AG08396 (cell line): ENCODE results near the gene RTN4R.

Source experiments
- DNase-seq: peaks from one replicate; pipeline ENCODE4 v3.0.0; 2012; ENCODE audit warnings: low spot score, mixed read lengths

Gene RTN4R

DNA sequence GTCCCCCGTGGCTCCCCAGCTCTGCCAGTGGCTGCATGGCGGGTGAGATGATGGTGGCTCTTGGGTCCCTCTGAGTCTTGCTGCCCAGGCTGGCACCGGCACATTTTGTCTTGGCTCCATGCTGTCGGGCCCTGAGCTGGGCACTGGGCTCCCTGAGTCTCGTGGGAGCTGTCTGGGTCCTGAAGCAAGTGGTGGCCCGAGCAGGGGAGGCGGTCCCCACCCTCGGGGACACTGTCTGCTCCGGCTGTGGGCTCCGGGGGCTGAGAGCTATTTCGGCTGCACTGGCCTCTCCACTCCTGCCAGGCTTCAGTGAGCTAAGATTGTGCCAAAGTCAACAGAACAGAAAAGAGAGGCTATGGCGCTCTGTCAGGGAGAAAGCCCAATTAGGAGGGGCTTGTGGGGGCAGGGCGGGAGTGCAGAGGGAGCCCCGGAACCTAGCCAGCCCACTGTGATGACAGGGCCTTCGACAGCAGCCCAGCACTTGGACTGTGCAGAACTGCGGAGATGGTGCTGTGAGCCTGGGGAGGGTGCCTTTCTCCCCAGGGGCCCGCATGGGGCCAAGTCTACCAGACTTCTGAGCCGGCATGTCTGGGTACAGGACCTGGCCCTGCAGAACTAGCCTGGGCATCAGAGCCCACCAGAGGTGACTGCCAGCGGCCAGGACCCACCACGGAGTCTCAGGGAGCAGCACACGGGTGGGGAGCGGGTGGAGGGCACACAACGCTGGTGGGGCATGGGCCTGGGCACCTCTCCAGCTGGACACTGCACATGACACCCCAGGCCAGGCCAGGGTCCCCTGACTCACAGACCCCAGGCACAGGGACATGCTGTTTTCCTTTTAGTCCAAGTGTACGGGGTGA lies 38.0 kb downstream of the RTN4R start:
- no peak for DNase-seq

DNA sequence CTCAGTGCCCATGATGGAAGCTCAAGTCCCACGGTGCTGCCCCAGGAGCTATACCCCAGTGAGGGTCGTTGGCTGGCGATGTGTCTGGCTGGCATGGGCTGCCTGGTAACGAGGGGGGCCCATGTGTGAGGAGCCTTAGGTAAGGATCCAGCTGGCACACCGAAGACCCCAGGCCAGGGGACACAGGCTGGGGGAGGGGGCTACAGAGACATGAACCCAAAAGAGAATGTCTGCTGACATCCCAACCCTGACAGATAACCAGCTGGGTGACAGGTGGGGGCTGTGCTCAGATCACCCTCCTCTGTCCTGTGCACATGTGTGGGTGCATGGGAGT lies 39.2 kb downstream of the RTN4R start:
- DNase-seq = no peak

DNA sequence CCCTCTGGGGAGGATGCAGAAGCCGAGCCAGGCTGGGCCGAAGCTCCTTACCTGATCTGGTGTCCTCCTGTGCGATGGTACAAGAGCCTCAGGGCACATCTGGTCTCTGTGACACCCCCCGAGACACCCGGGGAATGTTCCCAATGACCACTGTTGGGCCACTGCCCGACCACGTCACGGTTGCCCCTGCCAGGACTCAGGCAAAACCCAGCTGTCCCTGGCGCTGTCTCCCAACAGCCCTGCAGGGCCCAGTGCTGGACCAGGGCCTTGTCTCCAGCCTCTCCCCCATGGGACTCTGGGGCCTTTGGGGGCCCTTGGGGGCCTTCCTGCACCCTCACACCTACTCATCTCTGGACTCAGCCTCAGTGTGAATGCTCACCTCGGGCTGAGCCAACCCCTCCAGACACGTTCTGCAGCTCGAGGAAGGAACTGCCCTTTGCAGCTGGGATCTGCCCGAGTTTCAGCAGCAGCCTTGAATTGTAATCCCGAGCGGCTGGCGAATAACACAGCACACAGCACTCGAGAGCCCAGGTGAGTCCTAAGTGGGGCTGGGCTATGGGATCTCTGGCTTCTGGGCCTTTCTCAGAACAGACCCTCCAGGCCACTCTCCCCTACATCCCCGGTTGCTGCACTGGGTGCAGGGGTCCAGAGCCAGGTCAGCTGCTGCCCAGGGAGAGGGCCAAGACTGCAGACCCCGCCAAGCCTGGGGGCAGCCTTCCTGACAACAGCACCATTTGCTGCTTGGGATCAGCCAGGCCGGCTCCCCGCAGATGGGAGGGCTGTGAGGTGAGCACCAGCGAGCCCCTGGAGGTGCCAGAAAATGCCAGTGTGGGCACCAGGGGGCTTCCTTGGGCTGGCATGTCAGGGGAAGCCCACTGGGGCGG lies 39.8 kb downstream of the RTN4R start:
- no peak for DNase-seq

DNA sequence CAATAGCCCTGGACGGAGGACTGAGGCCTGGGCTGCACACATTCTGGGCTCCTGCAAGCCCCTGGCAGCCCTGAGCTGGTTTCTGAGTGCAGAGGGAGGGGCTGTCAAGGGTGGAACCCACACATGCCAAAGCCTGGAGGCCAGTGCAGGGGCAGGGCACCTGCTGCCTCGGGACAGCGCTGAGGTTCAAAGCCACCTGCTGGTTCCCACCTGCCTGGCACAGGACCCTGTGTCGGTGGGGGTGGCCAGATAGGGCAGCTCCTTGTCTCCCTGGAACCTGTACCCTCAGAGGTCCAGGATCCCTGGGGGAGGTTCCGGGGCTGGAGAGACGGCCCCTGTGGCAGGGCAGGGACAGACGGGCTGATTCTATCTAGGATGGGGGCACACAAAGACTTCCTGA lies 40.8 kb downstream of the RTN4R start:
- DNase-seq = no peak

DNA sequence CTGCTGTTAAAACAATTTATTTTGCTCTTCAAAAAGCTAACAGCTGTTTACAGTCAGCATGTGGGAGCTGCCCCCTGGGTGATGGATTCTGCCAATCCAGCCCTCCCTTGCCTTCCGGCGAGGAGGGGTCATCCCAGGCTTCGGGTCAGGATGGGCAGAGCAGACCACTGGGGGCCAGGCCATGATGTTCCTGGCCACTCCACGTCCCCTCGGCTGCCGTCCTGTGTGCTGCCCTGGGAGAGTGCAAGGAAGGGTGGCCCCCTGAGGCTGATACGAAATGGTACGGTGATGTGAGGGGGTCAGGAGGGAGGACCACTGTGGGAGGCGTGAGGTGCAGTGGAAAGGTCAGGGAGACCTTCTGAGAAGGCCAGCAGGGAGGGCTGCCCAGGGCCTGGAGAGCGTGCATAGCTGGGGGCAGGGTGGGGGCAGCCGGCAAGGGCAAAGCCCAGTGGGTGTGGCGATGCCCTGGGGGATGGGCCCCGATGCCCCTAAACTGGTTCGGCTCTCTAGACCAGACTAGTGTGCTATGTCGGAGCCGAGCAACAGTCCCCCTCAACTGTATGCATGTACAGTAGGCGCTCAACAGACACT lies 41.3 kb downstream of the RTN4R start:
- no peak for DNase-seq

DNA sequence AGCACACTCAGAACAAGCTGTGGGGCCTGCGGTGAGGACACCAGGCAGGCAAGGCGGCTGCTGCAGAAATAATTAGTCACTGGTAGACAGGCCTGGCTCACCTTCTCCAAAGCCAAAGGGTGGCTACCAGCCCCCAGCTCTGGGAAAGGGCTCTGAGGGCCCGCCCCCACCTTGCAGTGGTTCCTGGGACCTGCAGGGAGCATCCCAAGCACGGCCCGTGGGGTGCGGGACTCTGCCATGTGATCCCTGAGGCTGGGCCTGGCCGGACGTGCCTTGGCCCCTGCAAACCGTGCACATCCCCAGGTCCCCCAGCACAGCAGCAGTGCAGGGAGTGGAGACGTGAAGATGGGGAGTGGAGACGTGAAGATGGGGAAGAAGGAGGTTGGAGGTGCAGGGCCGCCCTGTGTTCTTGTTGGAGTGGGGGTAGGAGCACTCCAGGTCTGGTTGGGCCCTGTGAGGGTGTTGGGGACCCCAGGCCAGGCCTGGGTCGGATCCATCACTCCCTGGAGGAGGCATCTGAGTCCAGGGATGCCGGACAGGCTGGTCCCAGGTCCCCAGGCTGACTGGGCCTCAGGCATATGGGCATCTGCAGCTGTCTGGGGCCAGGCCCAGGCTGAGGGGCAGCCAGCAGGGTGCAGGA lies 41.9 kb downstream of the RTN4R start:
- no peak for DNase-seq

DNA sequence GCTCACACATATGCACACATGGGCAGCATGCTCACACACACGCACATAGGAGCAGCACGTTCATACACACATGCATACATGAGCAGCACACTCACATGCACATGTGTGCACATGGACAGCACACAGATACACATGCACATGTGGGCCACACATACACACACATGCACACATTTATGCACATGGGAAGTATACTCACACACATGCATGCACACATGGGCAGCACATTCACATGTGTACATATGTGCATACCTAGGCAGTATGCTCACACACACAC lies 42.5 kb downstream of the RTN4R start:
- no peak for DNase-seq

DNA sequence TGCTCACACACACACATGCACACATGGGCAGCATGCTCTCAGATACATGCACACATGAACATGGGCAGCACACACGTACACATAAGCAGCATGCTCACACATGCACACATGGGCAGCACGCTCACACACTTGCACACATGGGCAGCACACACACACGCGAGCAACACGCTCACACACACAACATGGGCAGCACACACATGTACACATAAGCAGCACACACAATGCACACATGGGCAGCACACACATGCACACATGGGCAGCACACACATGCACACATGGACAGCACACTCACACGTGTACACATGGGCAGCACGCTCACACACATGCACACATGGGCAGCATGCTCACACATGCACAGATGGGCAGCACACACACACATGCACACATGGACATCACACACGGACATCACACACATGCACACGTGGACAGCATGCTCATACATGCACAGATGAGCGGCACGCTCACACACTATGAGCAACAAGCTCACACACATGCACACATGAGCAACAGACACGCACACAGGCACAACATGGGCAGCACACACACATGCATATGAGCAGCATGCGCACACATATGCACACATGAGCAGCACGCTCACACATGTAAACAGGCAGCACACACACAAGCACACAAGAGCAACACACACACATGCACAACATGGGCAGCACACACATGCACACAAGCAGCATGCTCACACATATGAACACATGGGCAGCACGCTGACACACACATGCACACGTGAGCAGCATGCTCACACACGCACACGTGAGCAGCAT lies 43.0 kb downstream of the RTN4R start:
- no peak for DNase-seq

DNA sequence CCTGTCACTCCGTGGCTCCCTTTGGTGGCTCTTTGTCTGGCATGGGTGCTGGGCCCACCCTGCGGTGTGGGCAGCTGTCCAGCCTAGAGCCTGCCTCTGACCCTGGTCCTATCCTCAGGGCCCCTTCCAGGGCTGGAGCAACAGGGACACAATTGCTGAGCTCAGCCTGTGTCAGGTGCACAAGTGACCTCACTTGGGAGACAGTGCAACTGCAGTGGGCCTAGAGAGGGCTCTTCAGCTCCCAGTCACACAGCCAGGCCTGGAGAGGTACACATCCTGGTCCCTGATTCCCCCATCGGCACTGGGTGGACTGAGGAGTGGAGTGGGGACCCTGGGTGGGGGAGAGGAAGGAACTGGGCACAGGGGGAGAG lies 43.9 kb downstream of the RTN4R start:
- DNase-seq = no peak

DNA sequence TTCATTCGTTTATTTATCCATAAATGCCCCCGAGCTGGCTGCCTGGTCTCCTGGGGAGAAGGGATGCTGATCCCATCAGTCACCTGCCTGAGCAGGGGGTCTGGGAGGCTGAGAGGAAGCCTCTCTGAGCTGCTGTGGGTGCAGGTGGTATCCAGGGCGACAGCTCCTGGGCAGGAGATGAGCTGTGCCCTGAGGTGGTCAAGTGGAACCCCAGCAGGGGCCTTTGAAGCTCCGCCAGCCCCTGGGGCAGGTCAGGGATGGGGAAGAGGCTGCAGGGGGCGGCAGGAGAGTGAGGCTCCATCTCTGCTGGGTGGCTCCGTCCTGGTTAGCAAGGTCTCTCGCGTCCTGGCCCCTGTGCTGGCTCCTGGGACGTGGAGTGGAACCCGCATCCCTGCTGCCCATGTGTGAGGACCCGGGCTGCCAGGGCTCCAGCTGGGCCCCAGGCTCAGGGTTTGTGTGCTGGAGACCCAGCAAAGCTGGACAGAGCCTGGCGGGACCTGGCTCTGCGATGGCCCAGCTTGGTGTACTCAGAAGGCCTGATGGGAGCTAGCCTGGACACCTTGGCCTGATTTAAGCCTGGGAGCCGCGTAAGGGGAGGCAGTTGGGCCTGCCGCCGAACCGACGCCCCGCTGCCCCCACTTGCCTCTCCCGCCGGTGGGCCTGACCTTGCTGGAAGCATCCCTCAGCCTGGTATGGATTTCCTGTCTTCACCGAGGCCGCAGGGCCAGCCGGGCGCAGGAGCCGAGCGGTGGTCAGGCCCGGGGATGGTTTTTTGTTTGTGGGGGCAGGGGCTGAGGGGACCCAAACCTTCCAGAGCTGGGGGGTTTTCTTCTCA lies 44.5 kb downstream of the RTN4R start:
- DNase-seq = no peak

DNA sequence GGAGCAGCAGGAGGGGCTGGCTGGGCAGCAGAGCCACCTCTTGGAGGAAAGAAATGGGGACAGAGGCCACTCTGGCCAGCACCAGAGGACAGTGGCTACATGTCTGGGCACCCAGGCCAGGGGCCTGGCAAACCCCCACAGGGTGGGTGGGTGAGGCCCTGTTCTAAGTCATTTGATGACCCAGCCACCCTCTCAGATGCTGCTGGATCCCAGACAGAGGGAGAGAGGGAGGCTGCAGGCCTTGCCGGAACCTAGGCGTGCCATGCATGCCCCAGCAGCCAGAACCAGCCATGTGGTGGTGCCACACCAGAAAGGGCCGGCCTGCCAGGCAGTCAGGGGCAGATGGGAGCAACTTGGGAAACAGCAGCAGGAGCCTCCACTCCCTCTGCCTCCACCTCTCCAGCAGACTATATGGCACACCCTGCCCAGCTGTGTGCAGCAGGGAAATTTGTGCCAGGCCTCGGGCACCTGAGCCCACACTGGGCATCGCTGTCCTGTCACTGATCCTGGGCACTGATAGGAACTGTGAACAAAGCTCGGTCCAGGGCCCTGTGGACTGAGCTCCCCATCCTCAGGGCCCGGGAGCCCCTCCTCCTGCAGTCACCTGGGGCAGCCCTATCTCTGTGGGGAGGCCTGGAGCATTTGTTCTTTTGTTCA lies 45.2 kb downstream of the RTN4R start:
- no peak for DNase-seq

DNA sequence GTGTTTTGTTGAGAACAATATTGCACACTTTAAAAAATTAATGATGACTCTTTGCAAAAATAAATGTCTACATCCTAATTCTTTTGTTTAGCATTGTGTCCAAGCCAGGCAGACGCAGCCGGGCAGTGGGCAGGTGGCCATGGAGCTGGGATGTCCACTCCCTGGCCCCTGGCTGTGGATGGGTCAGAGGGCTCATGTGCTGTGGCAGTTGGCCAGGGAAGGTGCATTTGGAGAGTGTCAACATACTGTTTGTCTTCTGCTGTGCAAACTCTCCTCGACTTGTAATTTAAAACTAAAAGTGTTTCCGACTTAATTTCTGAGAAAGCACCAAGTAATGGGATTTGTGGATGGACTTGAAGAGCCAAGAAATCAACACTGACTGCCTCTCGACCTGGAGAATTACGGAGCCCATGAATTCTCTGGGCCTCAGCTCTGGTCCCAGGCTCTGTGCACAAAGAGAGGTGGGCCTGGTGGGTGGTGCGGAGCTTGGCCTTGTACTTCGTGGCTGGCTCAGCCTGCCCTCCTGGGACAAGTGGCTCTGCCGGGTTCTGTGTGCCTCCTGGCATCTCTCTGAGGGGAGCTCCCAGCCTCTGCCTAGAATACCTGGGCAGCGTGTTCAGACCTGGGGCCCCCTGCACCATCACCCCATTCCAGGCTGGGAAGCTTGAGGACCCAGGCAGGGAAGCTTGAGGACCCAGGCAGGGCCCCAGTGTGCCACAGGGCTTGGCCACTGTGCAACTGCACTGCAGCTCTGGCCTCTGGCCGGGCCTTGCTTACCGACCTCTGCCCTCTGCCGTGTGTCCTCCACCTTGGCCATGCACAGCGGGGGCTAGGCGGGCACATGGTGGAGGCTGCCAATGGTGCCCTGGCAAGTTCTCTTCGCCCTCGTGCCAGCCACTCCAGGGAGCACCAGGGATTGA lies 46.4 kb downstream of the RTN4R start:
- DNase-seq = no peak

DNA sequence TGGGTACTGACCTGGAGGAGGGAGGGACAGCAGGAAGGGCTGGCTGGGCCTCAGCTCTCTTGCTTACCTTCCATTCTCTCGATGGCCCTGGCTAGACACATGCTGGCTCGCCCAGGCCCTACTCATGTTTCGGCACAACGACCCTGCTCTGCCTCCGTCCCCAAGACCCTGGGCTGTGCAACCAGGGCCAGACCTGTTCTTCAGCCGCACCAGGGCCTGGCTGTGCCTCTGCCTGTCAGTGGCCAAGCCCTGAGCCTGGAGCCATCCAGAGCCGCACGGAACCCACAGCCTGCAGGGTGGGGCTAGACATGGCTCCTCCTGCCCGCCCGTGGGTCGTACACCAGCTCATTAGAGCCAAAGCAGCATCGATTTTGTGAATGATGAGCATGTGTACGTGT lies 47.5 kb downstream of the RTN4R start:
- DNase-seq = no peak

DNA sequence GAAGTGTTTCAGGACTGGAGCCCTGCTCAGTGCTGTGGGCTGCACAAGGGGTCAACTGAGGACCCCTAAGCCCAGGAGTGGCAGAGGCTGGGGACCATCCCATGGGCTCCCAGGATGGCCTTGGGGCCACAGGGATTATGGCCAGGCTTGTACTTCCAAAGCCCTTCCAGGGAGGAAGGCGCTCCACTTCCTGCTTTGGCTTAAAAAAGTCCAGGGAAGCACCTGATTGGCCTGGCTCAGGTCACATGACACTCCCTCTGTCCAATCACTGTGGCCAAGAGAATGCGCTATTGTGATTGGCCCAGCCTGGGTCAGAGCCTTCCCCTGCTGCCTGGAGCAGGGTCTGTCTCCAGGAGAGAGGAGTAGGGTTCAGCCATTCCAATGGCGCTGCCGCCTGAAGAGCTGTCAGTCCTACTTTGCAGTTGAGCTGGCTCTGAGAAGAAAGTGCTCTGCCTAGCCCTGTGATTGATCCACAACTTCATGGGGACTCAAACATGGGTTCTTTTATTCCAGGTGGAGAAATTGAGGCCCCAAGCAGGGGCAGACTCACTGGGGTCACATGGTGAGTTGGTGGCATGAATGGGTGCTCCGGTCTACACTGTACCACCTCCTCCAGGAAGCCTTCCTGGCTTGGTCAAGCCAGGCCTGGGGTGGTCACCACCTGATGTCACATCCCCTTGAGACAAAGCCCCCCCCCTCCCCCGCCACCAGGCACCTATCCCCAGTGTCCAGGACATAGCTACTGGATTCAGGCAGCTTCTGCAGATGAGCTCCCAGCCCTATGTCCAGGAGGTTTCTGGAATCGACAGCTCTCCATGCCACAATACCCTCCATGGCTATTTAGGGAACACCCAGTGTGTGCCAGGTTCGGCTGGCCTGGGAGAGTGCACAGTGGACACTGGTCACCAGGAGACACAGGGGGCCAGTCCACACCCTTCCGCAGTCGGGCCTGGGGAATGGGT lies 48.2 kb downstream of the RTN4R start:
- DNase-seq = no peak

DNA sequence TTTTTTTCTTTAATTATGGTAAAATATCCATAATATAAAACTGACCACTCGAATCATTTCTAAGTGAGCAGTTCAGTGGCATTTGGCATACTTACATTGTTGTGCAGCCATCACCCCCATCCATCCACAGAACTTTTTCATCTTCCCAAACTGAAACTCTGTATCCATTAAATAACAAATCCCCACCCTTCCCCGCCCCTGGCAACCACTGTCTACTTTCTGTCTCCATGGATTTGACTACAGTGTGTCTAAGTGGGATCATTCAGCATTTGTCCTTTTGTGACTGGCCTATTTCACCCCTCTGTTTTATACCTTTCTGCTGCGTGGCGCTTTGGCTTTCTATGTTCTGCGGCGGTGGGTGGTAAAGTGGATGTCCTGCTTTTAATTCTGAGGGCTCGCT lies 49.1 kb downstream of the RTN4R start:
- no peak for DNase-seq

DNA sequence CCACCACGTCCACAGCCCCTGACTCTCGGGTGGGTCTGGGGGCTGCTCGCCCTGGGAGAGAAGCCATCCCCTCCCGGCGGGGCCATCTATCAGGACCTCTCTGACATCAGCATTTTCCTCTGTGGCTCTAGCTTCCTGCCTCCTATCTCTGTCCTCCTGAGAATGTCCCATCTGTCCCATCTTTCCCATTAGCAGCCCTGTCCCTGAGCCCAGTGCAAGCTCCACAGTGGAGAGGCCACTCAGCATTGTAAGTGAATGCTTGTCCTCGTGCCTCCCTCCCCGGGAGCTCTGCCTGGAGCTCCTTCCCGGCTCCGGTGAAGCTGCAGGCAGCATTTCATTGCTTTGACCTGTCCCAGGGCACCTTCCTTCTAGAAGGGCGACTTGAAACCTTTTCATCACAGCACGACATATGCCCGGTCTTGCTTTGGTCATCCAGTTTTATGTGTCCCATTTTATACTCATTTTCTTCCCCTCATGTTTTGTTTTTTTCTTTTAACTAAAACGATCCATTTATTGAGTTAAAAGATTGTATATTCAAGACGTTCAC lies 49.7 kb downstream of the RTN4R start:
- no peak for DNase-seq

DNA sequence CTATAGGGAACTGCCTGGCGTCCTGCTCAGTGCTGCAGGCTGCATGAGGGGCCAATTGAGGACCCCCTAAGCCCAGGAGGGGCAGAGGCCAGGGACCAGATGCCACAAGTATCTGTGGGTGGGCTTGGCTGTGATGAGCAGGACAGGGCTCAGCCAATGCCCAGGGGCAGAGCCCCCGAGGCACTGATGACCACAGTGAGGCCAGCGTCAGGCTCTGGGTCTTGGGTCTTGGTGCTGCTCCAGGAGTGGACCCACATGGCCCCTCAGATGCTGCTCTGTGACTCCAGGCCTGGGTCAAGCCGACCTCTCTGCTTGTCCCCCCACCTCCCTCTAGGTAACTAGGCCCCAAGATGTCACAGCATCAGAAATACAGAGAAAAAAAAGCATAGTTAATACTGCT lies 50.6 kb downstream of the RTN4R start:
- no peak for DNase-seq
